ENCODE results near the gene EXOC3L1. TPM values are rescaled to one million over a fixed set of nuclear protein-coding genes. Genes with fewer than 3 reads are reported as not detected.

EXOC3L1 gene
- total and polyA plus RNA-seq, 2 of the 13 experiments (the other 11 are each of a cell fraction or from before 2014, with no cell fraction given), result 0.12 TPM; not detected in 1

DNA sequence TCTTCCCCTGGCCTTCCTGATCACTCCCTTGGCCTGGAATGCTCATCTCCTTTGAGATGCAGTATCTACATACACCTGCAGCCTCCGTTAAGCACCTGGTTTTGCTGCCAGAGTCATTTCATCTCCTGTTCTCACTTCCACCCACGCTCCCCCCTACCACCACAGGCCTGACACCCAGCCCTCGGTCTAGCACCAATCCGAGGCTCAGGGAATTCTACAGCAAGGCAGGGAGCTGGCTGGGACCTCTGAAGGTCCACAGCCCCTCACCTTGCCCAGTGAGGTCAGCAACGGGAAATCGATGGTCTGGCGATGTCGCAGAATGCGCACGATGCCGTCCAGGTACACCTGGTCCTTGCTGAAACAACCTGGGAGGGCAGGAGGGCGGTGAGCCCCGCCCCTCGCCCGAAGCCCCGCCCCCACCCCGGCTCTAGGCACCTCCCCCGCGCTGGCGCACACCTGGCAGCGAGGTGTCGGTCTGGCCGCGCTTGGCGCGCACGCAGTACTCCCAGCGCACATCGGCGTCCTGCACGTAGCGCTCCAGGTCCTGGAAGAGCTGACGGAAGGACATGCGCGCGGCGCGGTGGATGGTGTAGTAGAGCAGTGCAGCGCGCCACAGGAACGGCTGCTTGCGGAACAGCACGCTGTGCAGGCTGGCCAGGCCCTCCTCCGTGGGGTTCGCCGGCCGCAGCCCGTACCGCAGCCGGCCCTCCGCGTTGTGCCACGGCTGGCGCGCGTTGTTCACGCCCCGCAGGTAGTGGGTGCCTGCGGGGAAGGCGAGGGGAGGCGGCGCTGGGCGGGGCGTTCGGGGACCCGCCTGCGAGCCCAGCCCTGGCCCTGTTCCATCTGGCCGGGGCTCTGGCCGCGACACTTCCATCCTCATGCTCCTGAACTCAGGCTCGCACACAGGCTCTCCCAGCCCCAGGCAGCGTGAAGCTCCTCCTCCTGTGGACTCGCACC lies 11.9 kb downstream of the EXOC3L1 start (continued):
- TF ChIP-seq, protein P1, sequence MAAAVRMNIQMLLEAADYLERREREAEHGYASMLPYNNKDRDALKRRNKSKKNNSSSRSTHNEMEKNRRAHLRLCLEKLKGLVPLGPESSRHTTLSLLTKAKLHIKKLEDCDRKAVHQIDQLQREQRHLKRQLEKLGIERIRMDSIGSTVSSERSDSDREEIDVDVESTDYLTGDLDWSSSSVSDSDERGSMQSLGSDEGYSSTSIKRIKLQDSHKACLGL (CRISPR knock-in tag; IDR thresholded peaks at IDR 0.05), result peak; percentile 82
- TF ChIP-seq HES4 (CRISPR knock-in tag; IDR thresholded peaks at IDR 0.05; ENCODE audit: borderline replicate concordance) (no peak), RARG (CRISPR knock-in tag; IDR thresholded peaks at IDR 0.05; ENCODE audit: low read depth) (no peak), SIN3A (IDR thresholded peaks at IDR 0.05; ENCODE audit: borderline replicate concordance, low read depth, low read length) (no peak), HNRNPK (IDR thresholded peaks at IDR 0.05; ENCODE audit: low read depth, low read length, poor library complexity, severe bottlenecking) (peak; percentile 60), ZSCAN29 (CRISPR knock-in tag; conservative IDR thresholded peaks at IDR 0.05) (peak; percentile 72; the same call in 1 of the 2 replicates), SAFB2 (CRISPR knock-in tag; IDR thresholded peaks at IDR 0.05; ENCODE audit: borderline replicate concordance, low read depth) (no peak; the same call in 1 of the 2 replicates), ZMYM3 (CRISPR knock-in tag; IDR thresholded peaks at IDR 0.05) (peak; percentile 84), FOSL2 (CRISPR knock-in tag; IDR thresholded peaks at IDR 0.05) (no peak), PAX8 (CRISPR knock-in tag; IDR thresholded peaks at IDR 0.05; ENCODE audit: borderline replicate concordance) (no peak), ZNF205 (CRISPR knock-in tag; IDR thresholded peaks at IDR 0.05) (no peak), ZNF264 (CRISPR knock-in tag; IDR thresholded peaks at IDR 0.05) (no peak), JDP2 (CRISPR knock-in tag; IDR thresholded peaks at IDR 0.05; ENCODE audit: borderline replicate concordance) (no peak; the same call in 1 of the 2 replicates), RELA (CRISPR knock-in tag; IDR thresholded peaks at IDR 0.05) (0 out of 2 replicates have a peak, but pooled peaks have one; percentile 28), ZNF790 (CRISPR knock-in tag; IDR thresholded peaks at IDR 0.05; ENCODE audit: borderline replicate concordance) (no peak; the same call in 1 of the 2 replicates), ZSCAN25 (CRISPR knock-in tag; IDR thresholded peaks at IDR 0.05) (no peak), ELF1 (CRISPR knock-in tag; IDR thresholded peaks at IDR 0.05) (no peak), ZNF30 (CRISPR knock-in tag; IDR thresholded peaks at IDR 0.05) (no peak), PRPF4 (IDR thresholded peaks at IDR 0.05; ENCODE audit: low read depth, low read length, poor library complexity, severe bottlenecking) (no peak)
- TF ChIP-seq, protein P2, sequence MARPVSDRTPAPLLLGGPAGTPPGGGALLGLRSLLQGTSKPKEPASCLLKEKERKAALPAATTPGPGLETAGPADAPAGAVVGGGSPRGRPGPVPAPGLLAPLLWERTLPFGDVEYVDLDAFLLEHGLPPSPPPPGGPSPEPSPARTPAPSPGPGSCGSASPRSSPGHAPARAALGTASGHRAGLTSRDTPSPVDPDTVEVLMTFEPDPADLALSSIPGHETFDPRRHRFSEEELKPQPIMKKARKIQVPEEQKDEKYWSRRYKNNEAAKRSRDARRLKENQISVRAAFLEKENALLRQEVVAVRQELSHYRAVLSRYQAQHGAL (CRISPR knock-in tag; IDR thresholded peaks at IDR 0.05; ENCODE audit: not compliant biosample characterization), result peak; percentile 82
- TF ChIP-seq, protein P3, sequence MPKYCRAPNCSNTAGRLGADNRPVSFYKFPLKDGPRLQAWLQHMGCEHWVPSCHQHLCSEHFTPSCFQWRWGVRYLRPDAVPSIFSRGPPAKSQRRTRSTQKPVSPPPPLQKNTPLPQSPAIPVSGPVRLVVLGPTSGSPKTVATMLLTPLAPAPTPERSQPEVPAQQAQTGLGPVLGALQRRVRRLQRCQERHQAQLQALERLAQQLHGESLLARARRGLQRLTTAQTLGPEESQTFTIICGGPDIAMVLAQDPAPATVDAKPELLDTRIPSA (CRISPR knock-in tag; IDR thresholded peaks at IDR 0.05; ENCODE audit: borderline replicate concordance), result no peak
- TF ChIP-seq, protein P4, sequence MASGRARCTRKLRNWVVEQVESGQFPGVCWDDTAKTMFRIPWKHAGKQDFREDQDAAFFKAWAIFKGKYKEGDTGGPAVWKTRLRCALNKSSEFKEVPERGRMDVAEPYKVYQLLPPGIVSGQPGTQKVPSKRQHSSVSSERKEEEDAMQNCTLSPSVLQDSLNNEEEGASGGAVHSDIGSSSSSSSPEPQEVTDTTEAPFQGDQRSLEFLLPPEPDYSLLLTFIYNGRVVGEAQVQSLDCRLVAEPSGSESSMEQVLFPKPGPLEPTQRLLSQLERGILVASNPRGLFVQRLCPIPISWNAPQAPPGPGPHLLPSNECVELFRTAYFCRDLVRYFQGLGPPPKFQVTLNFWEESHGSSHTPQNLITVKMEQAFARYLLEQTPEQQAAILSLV (CRISPR knock-in tag; IDR thresholded peaks at IDR 0.05; ENCODE audit: borderline replicate concordance), result peak; percentile 92
- TF ChIP-seq, protein P5, sequence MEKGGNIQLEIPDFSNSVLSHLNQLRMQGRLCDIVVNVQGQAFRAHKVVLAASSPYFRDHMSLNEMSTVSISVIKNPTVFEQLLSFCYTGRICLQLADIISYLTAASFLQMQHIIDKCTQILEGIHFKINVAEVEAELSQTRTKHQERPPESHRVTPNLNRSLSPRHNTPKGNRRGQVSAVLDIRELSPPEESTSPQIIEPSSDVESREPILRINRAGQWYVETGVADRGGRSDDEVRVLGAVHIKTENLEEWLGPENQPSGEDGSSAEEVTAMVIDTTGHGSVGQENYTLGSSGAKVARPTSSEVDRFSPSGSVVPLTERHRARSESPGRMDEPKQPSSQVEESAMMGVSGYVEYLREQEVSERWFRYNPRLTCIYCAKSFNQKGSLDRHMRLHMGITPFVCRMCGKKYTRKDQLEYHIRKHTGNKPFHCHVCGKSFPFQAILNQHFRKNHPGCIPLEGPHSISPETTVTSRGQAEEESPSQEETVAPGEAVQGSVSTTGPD (CRISPR knock-in tag; IDR thresholded peaks at IDR 0.05), result no peak

Measured in HepG2 (cell line).